RKO (cell line): ENCODE data around the gene LRRN4CL.
A peak's percentile ranks its signal among the peaks of the same experiment; 100 is the strongest.
"Not testable (repeated sequence)": the region's sequence is repeated elsewhere in the genome, so short reads cannot be mapped to it uniquely, and the experiment has no call there.

Experiments
- DNase-seq: peaks from one replicate; pipeline ENCODE4 v3.0.0-alpha.2; 2016; ENCODE audit warnings: low spot score

Gene LRRN4CL

DNA sequence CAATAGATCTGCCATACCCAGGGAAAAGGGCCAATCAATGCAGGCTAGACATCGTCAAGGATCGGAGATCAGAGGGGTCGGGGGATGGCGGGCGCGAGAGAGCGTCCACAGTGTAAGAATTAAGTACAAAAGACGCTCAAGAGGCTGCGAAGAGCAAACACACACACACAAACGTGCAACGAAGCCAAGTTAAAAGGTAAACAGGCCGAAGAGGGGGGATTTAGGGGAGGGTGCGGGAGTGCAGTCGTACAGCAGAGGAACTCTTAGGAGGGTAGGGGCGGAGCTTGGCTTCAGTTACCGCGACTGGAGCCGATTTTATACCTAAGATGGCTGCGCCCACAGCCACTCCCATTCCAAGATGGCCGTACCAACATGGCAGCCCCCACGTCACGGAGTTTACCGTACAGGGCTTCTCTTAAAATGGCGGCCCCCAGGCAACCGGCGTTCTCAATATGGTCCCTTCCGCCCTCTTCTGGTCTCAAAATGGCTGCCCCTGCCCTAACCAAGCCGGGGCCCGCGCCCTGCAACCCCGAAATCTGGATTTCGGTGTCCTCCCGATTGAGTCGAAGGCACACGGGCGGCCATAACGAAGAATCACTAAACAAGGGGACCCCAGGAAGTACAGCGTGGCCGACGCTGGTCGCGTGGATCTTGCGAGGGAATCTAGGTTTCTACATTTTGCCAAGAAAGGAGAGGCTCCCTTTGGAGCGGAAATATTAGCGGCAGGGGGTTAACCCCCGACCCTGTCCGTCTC lies 20.1 kb upstream of the LRRN4CL start:
- peak; percentile 88 for DNase-seq

DNA sequence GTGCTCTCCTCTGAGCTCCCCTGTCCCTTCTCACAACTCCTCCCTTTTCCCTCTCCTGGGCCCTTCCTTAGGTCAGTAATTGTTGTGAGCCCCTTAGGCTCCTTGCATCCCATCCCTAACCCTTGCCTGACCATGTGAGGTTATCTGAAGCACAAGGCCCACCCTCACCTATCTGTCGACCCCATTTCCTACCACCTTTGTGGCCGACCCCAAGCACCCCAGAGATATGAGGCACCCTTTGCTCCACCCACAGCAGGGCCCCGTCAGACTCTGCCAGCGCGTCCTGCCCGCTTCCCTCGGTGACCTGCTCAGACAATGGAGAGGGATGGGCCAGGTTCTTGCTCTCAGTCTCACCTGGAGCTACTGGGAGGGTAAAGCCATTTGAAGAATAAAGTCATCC lies 19.5 kb upstream of the LRRN4CL start:
- DNase-seq, result no peak

DNA sequence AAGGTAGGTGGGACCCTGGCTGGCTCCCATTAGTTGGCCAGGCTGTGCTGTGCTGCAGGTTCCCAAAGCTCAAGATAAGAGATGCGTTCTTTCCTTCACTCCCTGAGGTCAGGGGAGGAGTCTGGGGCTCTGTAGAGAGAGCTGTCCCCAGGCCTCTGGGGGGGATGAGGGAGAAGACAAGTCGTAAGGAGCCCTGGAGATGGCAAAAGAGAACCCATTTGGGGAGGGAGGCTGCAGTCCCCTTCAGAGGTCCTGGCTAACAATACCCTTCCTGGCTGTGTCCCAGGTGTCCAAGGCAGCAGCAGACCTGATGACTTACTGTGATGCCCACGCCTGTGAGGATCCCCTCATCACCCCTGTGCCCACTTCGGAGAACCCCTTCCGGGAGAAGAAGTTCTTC lies 19.1 kb upstream of the LRRN4CL start:
- no peak for DNase-seq

DNA sequence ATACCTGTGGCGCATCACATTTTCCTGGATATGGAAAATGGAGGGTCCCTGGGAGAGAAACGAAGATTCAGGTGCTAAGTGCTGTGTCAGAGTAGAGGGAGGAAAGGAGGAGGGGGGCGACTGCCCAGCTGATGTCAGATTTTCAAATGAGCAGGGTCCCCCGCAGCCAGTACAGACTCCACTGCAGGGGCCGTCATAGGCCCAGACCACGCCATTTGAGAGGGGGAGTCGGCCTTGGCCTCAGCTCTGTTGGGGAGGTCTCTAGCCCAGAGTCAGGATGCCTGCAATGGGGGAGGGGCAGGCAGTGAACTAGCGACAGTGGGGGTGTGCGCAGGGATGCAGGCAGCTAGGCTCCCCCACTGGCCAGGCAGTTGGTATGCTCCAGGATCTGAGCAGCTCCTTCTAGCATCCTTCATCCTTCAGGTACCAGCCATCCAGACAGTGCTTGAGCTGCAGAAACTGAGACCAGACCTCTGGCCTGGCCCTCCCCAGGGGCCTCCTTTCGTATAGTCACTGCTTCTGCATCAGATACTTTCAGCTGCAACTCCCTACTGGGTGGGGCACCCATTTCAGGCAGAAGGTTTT lies 18.0 kb upstream of the LRRN4CL start, which contains the start of the genes BSCL2 and GNG3:
Gene BSCL2, minus strand, starts transcription at position 148 of the 585 bp plus-strand sequence. CDS start 229 bp downstream, outside the sequence.
Gene GNG3, plus strand, starts transcription at position 400 of the 585 bp plus-strand sequence. CDS start 620 bp downstream, outside the sequence.
- DNase-seq, result no peak

DNA sequence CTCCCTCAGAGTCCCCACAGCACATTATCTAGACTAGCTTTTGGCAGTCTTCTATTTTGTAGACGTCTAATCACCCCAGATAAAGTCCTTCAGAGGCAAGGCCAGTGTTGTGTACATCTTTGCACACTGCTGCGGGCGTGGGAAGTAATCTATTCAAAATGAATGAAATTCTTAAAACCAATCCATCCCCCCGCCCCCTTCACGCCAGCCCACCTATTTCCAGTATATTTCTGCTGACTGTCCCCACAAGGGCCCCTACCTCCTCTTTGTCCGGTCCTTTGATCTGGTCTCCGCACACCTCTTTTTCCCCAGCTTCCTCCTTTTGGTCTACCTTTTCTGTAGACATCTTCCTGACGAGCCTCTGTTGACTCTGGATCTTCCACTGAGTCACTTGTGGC lies 17.5 kb upstream of the LRRN4CL start:
- no peak for DNase-seq

DNA sequence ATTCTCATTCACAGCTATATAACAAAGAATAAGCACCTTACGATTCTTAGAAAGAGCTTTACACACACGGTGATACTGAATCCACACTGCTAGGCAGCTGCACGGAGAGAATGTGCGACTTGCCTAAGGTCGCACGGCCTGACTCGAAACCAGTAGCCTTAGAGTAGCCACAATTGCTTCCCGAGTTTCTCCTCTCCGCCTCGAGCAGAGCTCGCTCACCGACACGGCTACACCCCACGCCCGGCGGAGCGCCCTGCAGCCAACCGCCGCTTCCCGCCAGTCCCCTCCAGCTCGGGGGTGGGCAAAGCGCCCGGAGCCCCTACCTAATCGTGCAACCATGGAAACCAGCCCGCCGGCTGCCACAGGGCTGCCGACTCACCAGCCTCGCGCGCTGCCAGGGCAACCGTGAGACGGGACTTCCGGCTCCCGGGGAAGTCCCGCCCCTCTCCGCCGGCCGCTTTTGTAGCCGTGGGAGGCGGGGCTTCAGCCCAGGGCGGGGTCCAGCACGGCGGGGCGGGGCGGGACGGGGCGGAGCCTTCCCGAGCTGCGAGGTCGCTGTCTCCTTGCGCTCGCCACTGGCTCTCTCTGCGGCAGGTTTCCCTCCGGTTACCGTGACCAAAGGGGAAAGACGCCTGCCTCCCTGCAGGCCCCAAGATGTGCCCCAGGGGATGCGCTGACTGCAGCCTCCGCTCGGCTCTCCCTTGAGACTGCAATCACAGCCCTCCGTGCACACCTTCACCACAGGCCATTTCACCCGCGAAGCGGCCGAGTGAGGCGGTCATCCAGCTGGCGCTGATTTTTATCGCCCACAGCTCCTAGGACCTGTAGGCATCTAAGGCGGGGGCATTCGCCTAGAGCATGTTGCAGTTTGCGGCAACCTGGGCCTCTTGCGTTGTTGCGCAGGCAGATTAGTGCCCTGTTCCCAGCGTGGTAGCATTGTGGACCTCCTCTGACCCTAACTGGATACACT lies 16.8 kb upstream of the LRRN4CL start:
- DNase-seq, result peak; percentile 95

DNA sequence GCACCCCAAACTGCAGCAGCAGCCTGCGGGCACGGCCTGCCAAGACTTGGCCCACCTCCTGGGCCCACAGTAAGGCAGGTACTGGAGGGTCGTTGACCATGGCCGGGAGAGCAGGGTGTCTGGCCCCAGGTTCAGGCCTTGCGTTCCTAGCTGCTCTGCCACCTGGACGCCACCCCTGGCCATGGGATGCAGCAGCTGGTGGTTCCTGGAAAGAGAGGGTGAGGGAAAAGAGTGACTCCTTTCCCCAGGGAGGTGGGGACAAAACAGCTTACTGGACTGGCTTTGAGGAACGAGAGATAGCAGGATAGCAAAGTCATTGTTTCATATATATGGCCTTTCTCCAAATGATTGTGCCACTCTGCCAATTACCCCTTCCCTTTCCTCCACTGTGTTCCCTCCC lies 16.1 kb upstream of the LRRN4CL start:
- peak; percentile 45 for DNase-seq

DNA sequence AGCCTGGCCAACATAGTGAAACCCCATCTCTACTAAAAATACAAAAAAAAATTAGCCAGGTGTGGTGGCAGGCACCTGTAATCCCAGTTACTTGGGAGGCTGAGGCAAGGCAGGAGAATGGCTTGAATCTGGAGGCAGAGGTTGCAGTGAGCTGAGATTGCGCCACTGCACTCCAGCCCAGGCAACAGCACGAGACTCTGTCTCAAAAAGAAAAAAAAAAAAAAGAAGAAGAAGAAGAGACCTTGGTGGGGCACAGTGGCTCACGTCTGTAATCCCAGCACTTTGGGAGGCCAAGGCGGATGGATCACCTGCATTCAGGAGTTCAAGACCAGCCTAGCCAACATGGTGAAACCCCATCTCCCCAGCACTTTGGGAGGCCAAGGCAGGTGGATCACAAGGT lies 14.6 kb upstream of the LRRN4CL start:
- DNase-seq, result not testable (repeated sequence)

DNA sequence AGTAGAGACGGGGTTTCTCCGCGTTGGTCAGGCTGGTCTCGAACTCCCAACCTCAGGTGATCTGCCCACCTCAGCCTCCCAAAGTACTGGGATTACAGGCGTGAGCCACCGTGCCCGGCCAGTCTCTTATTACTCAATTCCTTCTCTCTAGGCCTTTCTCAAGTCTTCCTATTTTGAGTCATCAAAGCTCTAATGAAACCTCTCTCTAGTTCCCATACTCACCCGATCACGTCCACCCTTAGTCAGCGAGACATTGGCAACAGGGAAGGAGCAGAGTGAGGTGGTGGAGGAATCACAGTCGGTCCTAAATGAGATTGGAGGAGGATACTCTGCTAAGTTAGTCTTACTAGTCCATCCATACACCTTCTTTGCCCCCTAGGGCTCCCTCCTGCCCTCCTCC lies 12.9 kb upstream of the LRRN4CL start:
- no peak for DNase-seq

DNA sequence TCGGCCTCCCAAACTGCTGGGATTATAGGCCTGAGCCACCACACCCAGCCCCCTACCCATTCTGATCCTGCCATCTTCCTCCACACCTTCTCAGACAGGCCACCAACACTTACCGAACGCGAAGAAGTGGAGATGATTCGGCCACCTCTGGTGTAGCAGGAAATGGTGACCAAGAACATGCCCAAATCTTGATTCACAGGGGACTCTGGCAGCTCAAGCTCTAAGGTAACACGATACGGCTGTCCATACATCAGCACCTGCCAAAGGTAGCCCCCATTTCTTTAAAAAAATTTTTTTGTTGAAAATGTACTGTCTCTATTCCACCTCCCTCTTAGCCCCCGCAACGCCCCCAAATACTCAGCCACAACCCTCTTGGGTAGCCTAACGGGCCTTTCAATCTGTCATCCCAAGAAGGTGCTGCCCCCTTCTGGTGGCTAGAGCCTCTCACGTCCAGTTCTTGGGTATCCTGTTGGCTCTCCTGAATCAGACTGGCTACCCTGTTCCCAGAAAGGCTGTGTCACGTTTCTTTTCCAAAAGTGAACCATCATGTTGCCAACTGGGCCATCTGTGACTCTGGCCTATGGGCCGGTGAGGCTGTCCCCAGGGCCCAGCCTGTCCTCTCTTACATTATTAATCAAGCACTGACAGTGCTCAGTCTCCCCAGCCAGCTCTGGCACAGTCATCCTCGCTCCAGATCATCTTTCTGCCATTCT lies 5.3 kb upstream of the LRRN4CL start:
- peak; percentile 80 for DNase-seq

DNA sequence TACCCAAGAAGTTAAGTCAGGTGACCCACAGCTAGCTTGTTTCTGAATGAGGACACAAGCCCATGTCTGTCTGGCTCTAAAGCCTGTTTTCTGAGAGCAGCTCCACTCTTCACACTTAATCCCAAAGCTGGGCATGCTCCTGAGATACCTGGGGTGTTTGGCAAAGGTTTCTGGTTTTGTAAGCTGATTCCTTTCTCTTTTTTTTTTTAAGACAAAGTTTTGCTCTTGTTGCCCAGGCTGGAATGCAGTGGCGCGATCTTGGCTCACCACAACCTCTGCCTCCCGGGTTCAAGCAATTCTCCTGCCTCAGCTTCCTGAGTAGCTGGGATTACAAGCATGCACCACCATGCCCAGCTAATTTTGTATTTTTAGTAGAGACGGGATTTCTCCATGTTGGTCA lies 4.3 kb upstream of the LRRN4CL start:
- DNase-seq, result not testable (repeated sequence)

DNA sequence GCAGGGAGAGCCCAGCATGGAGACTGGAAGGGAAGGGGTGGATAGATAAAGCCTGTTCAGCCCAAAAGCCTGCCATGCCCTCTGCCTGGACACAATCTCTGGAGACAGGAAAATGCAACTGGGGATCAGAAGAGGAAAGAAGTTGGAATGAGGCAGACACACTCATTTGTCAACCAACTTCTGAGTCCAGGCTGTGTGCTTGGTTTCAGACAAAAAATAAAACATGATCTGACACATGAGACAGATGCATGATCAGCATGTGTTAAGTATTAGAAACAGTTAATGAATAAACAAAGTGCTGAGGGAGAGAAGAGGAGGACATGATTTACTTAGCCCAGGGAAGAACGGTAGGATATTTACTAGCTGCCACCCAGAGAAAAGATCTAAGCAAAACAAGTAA lies 839 bp downstream of the LRRN4CL start:
- DNase-seq, result no peak

DNA sequence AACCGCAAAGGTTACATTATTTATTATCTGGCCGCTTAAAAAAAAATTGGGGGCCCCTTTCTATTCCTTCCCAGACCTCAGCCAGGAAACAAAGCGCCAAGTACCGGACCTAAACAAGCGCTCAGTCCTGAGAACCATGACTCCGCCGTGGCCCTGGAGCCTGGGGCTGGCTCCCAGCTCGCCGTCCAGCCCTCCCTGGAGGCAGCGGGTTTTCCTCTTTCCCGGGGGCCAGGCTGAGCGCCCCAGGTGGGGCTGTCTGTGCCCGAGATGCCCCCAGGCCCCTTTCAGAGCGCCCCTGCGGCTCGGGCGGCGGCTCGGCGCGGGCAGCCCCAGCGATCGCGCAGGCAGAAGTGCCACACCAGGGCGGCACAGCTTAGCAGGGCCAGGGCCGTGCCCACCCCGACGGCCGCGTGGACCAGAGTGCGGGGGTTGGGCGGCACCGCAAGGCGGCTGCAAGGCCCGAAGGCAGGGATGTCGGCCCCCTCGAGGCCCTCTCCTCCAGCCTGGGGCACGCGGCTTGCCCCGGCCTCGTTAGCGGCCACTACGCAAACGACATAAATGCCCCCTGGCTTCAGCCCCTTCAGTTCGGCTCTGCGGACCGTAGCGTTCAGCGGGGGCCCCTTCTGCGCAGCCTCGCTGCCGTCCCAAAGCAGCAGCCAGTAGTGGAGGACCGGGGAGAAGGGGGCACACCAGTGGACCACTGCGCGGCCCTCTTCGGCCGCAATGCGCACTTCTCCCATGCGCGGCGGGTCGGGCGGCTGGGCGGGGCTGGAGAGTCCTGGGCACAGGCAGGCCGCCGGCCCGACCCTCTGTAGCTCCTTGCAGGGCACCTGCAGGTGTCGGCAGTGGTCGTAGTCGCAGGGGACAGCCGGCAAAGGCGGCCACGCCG lies 1.6 kb downstream of the LRRN4CL start:
- DNase-seq, result no peak

DNA sequence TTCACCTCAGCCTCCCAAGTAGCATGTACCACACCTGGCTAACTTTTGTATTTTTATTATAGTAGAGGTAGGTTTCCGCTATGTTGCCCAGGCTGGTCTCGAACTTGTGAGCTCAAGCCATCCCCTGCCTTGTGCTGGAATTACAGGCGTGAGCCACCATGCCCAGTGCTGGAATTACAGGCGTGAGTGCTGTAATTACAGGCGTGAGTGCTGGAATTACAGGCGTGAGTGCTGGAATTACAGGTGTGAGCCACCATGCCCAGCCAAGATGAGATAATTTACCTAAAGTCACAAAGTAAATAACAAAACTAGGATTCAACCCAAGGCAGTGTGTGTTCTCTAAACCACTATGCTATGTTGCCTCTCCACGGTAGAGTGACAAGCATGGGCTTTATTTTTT lies 6.8 kb downstream of the LRRN4CL start:
- DNase-seq, result no peak

DNA sequence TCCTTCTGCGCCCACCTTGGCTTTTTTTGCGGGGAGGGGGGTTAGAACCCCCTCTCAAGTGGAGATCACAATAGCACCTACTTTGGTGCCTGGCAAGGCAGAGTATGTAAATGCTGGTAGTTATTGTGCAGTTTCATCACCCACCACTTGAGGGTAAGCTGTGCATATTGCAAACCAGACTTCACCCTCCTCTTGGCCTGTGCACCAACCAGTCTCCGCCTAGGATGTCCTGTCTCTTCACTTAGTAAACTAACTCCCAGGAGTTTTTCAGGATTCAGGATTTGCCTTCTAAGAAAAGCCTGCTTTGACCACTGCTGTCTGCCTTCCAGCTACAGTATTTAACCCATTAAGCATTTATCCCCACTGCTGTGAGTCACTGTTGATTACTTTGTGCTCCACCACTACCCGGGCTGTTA lies 8.5 kb downstream of the LRRN4CL start:
- peak; percentile 91 for DNase-seq

DNA sequence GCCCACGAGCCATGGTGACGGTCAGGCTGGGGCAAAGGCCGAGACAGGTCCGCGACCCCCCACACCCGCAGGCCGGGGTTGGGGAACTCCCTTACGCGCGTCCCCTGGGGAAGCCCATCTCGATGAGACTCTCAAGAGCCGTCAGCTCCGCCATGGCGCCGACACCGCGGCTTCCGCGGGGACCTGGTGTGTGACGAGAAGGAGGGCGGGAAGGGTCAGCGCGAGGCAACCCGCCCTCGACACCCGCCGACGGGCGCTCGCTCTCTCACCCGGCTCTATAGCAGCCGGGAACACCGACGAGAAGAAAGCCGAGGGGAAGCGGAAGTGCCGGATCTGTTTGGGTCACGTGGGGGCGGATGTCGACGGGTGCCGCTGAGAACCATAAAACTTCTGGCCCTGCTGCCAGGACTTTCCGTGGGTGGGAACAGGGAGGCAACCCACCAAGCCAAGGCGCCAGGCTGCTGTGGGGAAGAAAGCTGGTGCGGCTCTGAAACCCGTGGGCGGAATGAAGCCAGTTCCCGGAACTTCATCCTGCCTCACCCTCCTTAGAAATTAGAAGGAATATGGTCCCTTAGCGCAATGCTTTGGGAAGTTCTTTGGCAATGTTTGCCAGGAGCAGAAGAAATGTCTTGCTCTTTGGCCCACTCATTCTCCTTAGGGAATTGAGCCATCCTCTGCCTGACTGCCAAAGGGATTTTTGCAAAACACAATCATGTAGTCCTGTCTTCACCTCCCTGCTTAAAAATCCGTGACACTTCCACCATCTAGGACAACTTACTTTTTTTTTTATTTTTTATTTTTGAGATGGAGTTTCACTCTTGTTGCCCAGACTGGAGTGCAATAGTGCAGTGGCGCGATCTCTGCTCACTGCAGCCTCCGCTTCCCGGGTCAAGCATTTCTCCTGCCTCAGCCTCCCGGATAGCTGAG lies 10.3 kb downstream of the LRRN4CL start, which contains the start of gene UBXN1:
Gene UBXN1, minus strand, starts transcription at position 304 of the 927 bp plus-strand sequence. Its CDS starts 150 bp downstream, at position 154.
- DNase-seq, result peak; percentile 93

DNA sequence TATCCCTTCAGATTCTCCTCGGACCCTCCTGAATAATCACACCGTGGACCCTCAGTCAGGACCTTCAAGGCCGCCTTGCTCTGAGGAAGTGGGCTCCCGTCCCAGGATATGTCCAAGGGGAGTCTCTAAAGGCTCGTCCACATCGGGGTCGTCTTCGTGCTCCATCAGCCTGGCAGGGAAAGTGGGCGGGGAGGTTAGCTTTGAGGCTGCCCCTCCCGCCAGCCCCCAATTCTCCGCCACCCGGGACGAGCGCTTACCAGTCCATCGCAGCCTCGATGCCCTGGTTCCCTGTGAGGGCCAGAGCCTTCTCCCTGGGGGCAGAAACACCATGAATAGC lies 10.9 kb downstream of the LRRN4CL start:
- DNase-seq, result no peak

DNA sequence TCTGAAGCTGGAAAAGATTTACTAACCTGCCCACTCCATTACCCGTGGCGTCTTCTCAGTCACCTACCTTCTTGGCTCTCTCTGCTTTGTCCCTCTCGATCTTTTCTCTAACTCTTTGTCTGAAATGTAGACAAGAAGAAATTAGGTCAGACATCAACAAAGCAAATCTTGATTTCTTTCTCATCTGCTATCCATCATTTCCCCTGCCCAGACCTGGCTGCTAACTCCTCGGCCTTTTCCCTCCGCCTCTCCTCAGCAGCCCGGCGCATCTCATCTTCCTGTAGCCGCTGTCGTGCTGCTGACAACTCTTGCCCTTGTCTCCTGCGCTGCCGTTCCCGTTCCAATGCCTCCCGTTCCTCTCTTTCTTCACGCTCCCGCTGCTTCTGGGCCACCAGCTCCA lies 11.6 kb downstream of the LRRN4CL start:
- DNase-seq, result no peak

DNA sequence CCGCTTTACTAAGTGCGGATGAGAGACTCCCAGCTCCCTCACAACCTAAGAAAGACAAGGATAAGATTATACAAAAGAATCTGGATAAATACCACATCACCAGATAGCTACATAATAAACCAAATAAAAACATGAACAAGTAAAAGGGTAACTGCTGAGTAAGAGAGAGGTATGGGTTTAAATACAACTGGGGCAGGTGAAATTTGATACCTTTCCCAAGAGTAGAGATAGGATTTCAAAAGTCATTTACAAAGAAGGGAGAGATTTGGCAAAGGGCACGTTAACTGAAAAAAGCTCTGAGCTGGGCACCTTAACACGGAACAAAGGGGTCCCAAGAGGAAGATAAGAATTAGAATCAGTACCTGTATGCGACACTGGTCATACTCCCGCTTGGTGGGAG lies 12.2 kb downstream of the LRRN4CL start:
- no peak for DNase-seq

DNA sequence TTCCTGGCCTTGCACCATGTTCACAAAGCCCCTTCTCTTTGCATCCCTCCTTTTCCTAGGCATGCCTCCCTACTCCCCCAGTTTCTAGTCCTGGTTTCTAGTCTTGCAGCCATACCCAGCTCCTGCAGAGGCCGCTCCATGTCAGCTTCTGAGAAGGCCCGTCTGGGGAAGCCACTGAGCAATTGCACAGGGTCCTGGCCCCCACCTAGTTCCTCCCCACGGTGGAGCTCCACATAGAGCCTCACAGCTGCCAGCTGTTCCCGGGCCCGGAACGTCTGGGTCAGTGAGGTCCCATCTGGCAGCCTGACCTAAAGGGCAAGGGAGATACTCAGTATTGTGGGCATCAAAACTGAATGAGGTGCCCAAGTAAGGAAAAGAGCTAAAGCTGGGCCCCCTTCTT lies 12.6 kb downstream of the LRRN4CL start:
- no peak for DNase-seq
